ENCODE results near the gene STK32C.
A peak's percentile ranks its signal among the peaks of the same experiment; 100 is the strongest.
"Not testable (repeated sequence)": the region's sequence is repeated elsewhere in the genome, so short reads cannot be mapped to it uniquely, and the experiment has no call there.

STK32C gene

GRCh38 chr10:132336919-132337407 is 29.2 kb upstream of the STK32C start:
- no peak for DNase-seq

DNA sequence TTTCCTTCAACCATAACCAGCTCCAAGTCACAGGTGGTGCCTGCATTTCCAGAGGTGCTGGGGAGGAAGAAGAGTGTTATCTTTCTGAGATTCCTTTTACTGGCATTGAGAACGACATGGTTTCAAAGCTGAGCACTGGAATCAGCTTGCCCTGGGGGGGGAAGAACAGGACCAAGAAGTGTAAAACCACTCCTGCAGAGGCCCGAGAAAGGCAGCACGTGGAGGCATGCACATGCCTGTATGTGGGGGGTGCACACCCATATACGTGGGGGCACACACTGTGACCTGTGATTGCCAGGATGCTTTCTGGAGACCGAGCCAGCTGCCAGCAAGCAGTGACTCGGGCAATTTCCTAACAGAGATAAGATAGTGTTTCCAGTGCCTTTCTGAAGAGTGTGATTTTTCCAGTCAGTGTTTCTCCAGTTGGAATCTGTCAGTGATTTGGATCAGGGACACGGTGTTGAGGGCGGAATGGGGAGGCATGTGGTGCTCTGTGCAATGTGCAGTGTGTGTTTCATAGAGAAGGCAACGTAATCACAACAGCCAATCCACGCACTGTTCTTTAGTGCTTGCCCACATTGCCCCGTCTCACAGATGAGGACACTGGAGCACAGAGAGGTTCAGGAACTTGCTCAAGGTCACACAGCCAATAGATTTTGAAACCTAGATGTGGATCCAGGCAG is 28.5 kb upstream of the STK32C start:
- DNase-seq = no peak

DNA sequence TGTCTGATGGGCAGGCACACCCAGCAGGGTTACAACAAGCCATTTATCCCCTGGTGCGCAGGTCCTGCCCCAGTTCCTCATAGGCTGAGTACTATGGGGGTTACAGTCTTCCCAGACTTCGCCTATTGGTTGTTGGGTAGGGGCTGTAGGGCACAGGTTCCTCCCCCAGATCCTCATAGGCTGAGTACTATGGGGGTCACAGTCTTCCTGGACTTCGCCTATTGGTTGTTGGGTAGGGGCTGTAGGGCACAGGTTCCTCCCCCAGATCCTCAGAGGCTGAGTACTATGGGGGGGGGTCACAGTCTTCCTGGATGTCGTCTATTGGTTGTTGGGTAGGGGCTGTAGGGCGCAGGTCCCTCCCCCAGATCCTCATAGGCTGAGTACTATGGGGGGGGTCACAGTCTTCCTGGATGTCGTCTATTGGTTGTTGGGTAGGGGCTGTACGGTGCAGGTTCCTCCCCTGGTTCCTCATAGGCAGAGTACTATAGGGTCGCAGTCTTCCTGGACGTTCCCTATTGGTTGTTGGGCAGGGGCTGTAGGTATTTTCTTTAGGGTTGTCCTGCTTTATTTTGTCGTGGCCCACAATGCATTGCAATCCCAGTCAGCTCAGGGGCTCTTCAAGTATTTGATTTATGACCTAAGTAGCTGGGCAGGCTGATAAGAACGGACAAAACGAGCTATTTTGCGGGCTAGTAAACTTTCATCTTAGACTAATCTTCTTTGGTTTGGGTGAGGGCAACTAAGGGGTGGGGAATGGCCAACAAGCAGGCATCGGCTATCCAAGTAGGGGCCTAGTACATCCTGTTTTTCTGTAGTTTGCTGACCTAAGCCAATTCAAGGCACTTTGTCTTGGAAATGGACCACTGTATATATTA is 27.7 kb upstream of the STK32C start:
- no peak for DNase-seq

DNA sequence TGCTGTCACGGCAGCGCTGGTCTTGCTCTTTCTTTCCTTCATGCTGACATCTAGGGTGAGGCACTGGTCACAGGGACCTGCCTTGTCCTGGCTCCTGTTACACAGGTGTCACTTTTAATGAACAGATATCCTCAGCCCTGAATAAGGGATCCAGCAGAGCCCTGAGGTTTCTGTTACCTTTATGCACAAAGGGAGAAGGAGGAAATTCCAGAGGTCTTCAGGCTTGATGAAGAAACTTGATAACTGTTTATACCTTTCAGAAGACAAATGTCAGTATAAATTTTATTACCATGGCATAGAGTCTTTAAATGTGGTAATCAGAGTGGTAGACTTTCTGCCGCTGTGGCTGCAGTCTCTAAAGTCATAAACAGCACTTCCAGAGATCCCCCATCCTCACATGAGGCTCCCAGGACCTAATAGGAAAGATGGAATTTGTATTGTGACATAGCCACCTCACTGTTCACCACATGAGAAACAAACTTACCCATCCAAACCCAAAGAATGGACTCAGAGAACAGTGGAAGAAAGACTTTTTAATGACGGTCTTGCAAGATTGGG is 27.0 kb upstream of the STK32C start:
- DNase-seq = no peak

- DNase-seq = no peak
Measured at GRCh38 chr10:132333386-132333785, 25.6 kb upstream of the STK32C start.

- peak; percentile 39 for DNase-seq
Measured at GRCh38 chr10:132332433-132332754, 24.6 kb upstream of the STK32C start.

- DNase-seq = peak; percentile 34
Measured at GRCh38 chr10:132331601-132332432, 24.1 kb upstream of the STK32C start, which contains the start of gene LRRC27. Gene LRRC27, plus strand, starts transcription at chr10:132332193. Its CDS starts 1,332 bp downstream, at chr10:132333525.

GRCh38 chr10:132330486-132330833 is 22.7 kb upstream of the STK32C start:
- no peak for DNase-seq

- no peak for DNase-seq
Measured at GRCh38 chr10:132329565-132330485, 22.1 kb upstream of the STK32C start.

- DNase-seq = no peak
Measured at GRCh38 chr10:132328738-132329137, 21.0 kb upstream of the STK32C start.

- DNase-seq = no peak
Measured at GRCh38 chr10:132328106-132328505, 20.4 kb upstream of the STK32C start.

DNA sequence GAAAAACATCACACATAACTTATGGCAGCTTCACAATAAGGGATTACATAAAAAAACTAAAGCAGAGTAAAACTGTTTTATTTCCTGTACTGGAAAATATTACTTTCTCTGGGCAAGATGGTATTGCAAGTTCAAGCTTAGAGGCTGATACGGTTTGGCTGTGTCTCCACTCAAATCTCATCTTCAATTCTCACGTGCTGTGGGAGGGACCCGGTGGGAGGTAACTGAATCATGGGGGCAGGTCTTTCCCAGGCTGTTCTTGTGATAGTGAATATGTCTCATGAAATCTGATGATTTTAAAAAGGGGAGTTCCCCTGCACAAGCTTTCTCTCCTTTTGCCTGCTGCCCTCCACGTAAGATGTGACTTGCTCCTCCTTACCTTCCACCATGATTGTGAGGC is 19.2 kb upstream of the STK32C start:
- DNase-seq = no peak

DNA sequence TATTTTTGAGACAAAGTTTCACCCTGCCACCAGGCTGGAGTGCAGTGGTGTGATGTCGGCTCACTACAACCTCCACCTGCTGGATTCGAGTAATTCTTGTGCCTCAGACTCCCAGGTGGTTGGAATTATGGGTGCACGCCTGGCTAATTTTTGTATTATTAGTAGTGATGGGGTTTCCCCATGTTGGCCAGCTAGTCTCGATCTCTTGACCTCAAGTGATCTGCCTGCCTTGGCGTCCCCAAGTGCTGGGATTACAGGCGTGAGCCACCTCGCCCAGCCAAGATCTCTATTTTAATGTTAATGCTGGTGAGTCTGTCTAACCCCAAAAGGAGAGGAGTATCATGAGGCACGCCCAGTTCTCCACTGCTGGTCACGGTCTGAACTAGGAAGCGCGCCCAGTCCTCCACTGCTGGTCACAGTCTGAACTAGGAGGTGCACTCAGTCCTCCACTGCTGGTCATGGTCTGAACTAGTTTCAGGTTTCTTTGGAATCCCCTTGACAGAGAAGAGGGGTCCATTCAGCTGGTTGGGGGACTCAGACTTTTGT is 18.7 kb upstream of the STK32C start:
- no peak for DNase-seq

DNA sequence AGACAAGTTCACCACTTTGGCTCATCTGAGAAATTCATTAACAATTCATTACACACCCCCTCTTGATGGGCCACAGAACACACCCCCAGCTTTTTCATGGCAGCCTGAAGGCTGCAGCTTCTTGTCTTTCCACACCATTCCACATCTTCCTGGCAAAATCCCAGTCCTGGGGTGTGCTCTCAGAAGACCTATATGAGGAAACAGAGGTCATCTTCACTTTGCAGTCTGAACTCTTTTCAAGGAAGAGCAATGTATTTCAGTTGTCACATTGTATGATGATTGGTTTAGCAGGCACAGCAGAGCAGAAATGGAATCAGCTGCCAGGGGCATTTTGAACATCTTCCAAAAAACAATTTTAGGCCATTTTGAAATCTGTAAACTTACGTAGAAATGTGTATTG is 16.4 kb upstream of the STK32C start:
- DNase-seq = no peak

DNA sequence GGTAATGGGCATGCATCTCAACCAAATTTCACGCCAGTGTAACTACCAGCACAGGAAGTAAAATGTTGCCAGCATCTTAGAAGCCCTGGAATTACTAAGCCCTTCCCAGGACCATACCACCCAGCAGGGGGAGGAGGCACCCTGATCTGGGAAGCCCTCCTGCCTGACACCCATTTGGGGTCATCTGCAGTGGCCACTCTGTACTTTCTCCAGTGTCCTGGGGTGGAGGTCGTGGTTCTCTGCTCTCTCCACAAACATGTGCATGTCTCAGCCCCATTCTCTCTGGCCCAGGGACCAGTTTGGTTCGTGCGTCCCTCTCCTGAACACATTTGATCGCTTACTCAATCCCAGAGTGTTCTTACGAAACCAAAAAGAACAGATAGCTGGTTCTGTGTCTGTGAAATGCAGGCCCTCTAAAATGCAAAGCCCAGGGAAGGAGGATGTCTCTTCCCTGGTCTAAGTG is 14.9 kb upstream of the STK32C start:
- no peak for DNase-seq

GRCh38 chr10:132321726-132322125 is 14.0 kb upstream of the STK32C start:
- no peak for DNase-seq

DNA sequence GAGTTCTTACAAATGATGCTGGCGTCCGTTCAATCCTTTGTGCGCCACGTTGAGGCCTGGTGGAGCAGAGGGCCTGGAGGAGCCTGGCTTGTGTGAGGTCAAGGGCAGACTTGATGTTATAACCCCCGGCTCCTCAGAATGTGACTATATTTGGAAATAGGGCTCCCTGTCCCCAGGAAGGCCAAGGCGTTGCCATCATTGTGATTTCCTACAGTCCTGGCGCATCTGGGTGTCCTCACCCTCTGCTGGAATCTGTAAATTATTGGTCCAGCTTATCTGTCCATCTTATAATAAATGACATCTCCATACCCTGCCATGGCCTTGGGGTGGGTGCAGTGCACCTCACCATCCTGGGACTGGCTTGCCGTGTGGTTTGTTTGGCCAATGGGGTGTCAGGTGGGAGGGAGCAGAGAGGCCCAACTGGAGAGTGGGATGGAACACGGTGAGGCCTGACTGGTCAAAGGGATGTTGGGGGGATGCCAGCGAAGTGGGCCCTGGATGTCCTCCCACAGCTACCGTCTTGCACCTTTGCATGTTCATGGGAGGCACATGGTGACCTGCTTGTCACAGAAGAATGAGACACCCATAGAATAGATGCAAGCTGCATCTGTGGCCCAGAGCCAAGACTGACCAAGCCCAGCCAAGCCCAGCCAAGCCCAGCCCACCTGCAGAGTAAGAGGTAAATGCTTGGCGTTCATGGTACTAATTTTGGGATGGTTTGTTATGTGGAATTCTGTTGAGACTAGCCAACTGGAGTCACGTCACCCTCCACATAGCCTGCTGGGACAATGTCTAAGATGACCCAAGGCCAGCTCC is 13.1 kb upstream of the STK32C start:
- DNase-seq = no peak

- DNase-seq = peak; percentile 18
Measured at GRCh38 chr10:132319853-132320653, 12.3 kb upstream of the STK32C start.

- DNase-seq = not testable (repeated sequence)
Measured at GRCh38 chr10:132317477-132317876, 9.7 kb upstream of the STK32C start.

GRCh38 chr10:132316133-132316532 is 8.4 kb upstream of the STK32C start:
- DNase-seq = no peak
